Right cardiac atrium (tissue), 5 donors: ENCODE results near the gene MYO5A. TPM values are rescaled to one million over a fixed set of nuclear protein-coding genes. Genes with fewer than 3 reads are reported as not detected.

Source experiments
- ATAC-seq, 2 donors: fragments of 200-7000 bp; cut with Tn5 transposase; one replicate each; pipeline versions ENCODE4 v1.8.0 to v1.9.1; 2020; ENCODE audit warnings: moderate library complexity in 2 of 2, mild to moderate bottlenecking in 1 of 2
- DNase-seq, 3 donors: peaks; one replicate each; pipeline ENCODE4 v3.0.0-alpha.2; 2020
- H3K27ac ChIP-seq: one replicate; pipeline ENCODE4 v1.5.1; 2013; ENCODE audit warnings: mild to moderate bottlenecking, low read length, control low read depth, moderate library complexity
- H3K27me3 ChIP-seq: one replicate; pipeline ENCODE4 v1.6.1; 2013; ENCODE audit not compliant: control insufficient read depth, insufficient read depth
- H3K4me1 ChIP-seq: one replicate; pipeline ENCODE4 v1.6.1; 2013; ENCODE audit warnings: low read length; ENCODE audit not compliant: control insufficient read depth, insufficient read depth
- H3K4me3 ChIP-seq: one replicate; pipeline ENCODE4 v1.5.1; 2013; ENCODE audit warnings: low read length, control low read depth
- H3K9me3 ChIP-seq: one replicate; pipeline ENCODE4 v1.6.1; 2013; ENCODE audit warnings: low read length; ENCODE audit not compliant: control insufficient read depth
- WGBS: extraction: QIAGEN DNeasy Blood & Tissue Kit; methylation state at CpG from one replicate; pipeline ENCODE4 v1.1.7; 2013; 5-methylcytosine and 5-hydroxymethylcytosine counted together
- intact Hi-C, 4 donors: fragments of 100-400 bp; cut with DNase I; formaldehyde crosslinking; loops; one replicate each; pipeline versions ENCODE4 v1.11.0 to v1.14.0; 2022 to 2023
- polyA plus RNA-seq: library from polyadenylated mRNA; stranded (reverse); fragments of 200-250 nt; gene quantifications from one replicate; pipeline ENCODE4 v1.2.3, GENCODE V29; 2013
- total RNA-seq, 4 donors: library from RNA; stranded (reverse); fragmentation: NEBNext Ultra II Directional; extraction: Animal tissue kit (Norgen Biotek cat#: 25700); gene quantifications; one replicate each; pipeline ENCODE4 v1.2.1, GENCODE V29; 2021
- donor health status: healthy with polysubstance abuse.
- donor health status: DM: no; HTN: yes; CAD: no.
- donor health status: DM: no; HTN: no; CAD: no.
- donor health status: DM: no; HTN: yes; CAD: no; lungs with severe emphysema.
- donor health status: DM: yes; HTN: yes; CAD: no.

The MYO5A gene
- total and polyA plus RNA-seq, 5 donors: 4.1 to 17.7 (median 11.0) TPM

DNA sequence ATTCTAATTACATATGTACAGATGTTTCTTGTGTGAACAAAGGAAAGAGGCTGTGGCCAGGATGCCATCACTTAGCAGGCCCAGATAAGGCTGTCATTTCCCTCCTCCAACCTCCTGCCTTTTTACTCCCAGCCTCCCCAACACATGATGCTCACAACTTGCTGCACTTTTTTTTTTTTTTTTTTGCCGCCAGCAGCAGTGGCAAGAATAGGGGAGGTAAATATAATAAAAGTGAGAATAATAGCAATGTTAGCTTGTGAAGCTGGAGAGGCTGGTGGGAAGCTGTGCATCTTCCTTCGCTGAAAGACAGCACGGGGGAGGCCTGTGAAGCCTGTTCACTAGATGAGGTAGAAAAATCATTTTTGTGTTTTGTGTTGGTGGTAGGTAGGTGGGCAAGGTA is 190.6 kb downstream of the MYO5A start:
- intact Hi-C loops: loop anchor here in 1 of 4 donors (10.0 kb wide), 1 partner anchor 227 kb away; the partner anchor contains the start of gene ARPP19
- no peaks in the 10 kb centered on the region for H3K9me3 ChIP-seq
- ATAC-seq: peak; percentile 60 to 76
- 75% methylated on average over 3 of the region's 3 CpGs for WGBS
- no peak for DNase-seq
- no peak overlapping the region for H3K27ac ChIP-seq
- H3K4me3 ChIP-seq: no peak overlapping the region
- H3K27me3 ChIP-seq: no peaks in the 10 kb centered on the region
- H3K4me1 ChIP-seq: no peaks in the 10 kb centered on the region

- intact Hi-C loops: loop anchor here in 1 of 4 donors (10.0 kb wide), 1 partner anchor 227 kb away; the partner anchor contains the start of gene ARPP19
- DNase-seq: no peak
- Histone ChIP-seq H3K4me1 (no peaks in the 10 kb centered on the region), H3K27me3 (no peaks in the 10 kb centered on the region), H3K27ac (peak overlapping the region; percentile 30), H3K9me3 (no peaks in the 10 kb centered on the region), H3K4me3 (no peak overlapping the region)
- 62% methylated on average over 5 of the region's 5 CpGs for WGBS
- ATAC-seq: peak; percentile 65 to 70
Measured at GRCh38 chr15:52337198-52337853, 191.4 kb downstream of the MYO5A start.

GRCh38 chr15:52336529-52336928 is 192.2 kb downstream of the MYO5A start:
- Histone ChIP-seq H3K4me1 (no peaks in the 10 kb centered on the region), H3K27ac (no peak overlapping the region), H3K27me3 (no peaks in the 10 kb centered on the region), H3K4me3 (no peak overlapping the region), H3K9me3 (no peaks in the 10 kb centered on the region)
- intact Hi-C loops: loop anchor here in 1 of 4 donors (10.0 kb wide), 1 partner anchor 228 kb away; the partner anchor contains the start of gene ARPP19
- no peak for DNase-seq
- no peak for ATAC-seq
- 65% methylated on average over 4 of the region's 4 CpGs for WGBS

- 82% methylated on average over 3 of the region's 3 CpGs for WGBS
- H3K27me3 ChIP-seq: no peaks in the 10 kb centered on the region
- intact Hi-C loops: loop anchor here in 1 of 4 donors (10.0 kb wide), 1 partner anchor 230 kb away; the partner anchor contains the start of gene ARPP19
- no peak overlapping the region for H3K4me3 ChIP-seq
- ATAC-seq (no peak), DNase-seq (no peak)
- H3K4me1 ChIP-seq: no peaks in the 10 kb centered on the region
- H3K27ac ChIP-seq: no peak overlapping the region
- no peaks in the 10 kb centered on the region for H3K9me3 ChIP-seq
Measured at GRCh38 chr15:52334491-52335160, 194.1 kb downstream of the MYO5A start.

DNA sequence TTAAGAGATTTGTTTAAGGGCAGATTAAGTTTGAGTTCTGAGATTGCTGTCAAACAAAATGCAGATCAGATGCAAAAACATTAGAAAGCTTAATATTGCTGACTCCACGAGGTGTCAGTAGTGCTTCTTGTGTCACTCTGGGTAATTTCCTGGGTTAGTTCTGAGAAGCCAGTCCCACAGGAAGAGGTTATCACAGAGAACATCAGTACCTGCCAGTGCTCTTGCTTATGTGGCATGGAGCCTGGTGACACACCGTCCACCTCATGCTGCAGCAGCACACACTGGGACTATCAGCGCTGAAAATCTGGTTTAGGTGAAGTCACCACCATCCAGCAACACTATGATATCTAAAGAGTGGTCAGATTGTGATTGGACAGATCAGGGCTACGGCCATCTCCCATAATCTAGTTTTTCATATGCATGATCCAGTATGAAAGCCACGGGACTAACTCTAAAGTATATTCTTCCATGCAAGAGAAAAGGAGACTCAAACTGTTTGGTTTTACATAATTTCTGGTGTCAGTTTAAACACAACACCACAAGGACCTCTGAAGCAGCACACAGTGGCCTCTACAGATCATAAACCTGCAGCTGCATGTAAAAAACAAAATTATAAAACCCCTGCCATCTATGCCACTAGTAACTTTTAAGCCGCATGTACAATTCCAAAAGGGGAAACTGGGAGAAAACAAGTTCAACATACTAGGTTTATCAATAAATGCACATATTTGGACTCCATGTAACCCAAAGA is 197.0 kb downstream of the MYO5A start:
- ATAC-seq: peak; percentile 49 to 74
- intact Hi-C loops: loop anchor here in 1 of 4 donors (10.0 kb wide), 1 partner anchor 233 kb away; the partner anchor contains the start of gene ARPP19

GRCh38 chr15:52329987-52330386 is 198.7 kb downstream of the MYO5A start:
- ATAC-seq (no peak), DNase-seq (no peak)
- Histone ChIP-seq H3K27ac (no peak overlapping the region), H3K4me3 (no peak overlapping the region), H3K27me3 (no peaks in the 10 kb centered on the region), H3K9me3 (no peaks in the 10 kb centered on the region), H3K4me1 (no peaks in the 10 kb centered on the region)
- 90% methylated on average over 1 of the region's 1 CpG for WGBS
- intact Hi-C loops: loop anchor here in 1 of 4 donors (10.0 kb wide), 1 partner anchor 235 kb away; the partner anchor contains the start of gene ARPP19

More for the DNA sequence above, 197.0 kb downstream of the MYO5A start:
- Histone ChIP-seq H3K4me3 (no peak overlapping the region), H3K27me3 (no peaks in the 10 kb centered on the region), H3K4me1 (no peaks in the 10 kb centered on the region), H3K27ac (no peak overlapping the region), H3K9me3 (no peaks in the 10 kb centered on the region)
- no peak for DNase-seq
- 44% methylated on average over 6 of the region's 6 CpGs for WGBS

GRCh38 chr15:52329150-52329549 is 199.5 kb downstream of the MYO5A start:
- no peaks in the 10 kb centered on the region for H3K27me3 ChIP-seq
- no peak for ATAC-seq
- no peak overlapping the region for H3K4me3 ChIP-seq
- H3K4me1 ChIP-seq: no peaks in the 10 kb centered on the region
- no peaks in the 10 kb centered on the region for H3K9me3 ChIP-seq
- intact Hi-C loops: no loop called here
- WGBS: 95% methylated on average over 2 of the region's 2 CpGs
- DNase-seq: no peak
- no peak overlapping the region for H3K27ac ChIP-seq

- no peak overlapping the region for H3K4me3 ChIP-seq
- H3K9me3 ChIP-seq: no peaks in the 10 kb centered on the region
- WGBS: 64% methylated on average over 2 of the region's 2 CpGs
- no peak overlapping the region for H3K27ac ChIP-seq
- DNase-seq (no peak), ATAC-seq (no peak)
- no peaks in the 10 kb centered on the region for H3K4me1 ChIP-seq
- no peaks in the 10 kb centered on the region for H3K27me3 ChIP-seq
- intact Hi-C loops: no loop called here
Measured at GRCh38 chr15:52328680-52329079, 200.0 kb downstream of the MYO5A start.

GRCh38 chr15:52326756-52327155 is 201.9 kb downstream of the MYO5A start:
- no peak overlapping the region for H3K4me3 ChIP-seq
- no peaks in the 10 kb centered on the region for H3K4me1 ChIP-seq
- intact Hi-C loops: no loop called here
- no peak overlapping the region for H3K27ac ChIP-seq
- WGBS: 68% methylated on average over 2 of the region's 2 CpGs
- H3K27me3 ChIP-seq: no peaks in the 10 kb centered on the region
- H3K9me3 ChIP-seq: no peaks in the 10 kb centered on the region
- ATAC-seq (no peak), DNase-seq (no peak)

DNA sequence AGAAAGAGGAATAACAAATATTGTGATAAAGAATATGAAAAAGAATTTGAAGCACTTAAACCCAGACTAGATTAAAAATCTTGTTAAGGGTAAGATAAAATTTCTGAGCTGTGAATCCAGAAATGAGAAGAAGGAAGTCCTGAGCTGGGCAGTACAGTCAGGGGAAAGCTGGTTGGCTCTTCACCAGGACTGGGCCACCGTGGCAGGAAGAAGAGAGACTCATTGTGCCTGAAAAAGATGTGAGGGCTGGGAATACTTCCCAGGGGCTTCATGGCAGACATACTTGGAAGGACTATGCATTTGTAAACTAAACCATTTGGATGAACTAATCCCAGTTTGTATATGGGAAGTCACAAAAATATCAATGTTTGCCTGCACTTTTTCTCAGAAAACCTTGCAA is 204.6 kb downstream of the MYO5A start:
- no peak for ATAC-seq
- intact Hi-C loops: no loop called here
- H3K9me3 ChIP-seq: no peaks in the 10 kb centered on the region
- 7% methylated on average over 1 of the region's 1 CpG for WGBS
- no peak overlapping the region for H3K4me3 ChIP-seq
- no peaks in the 10 kb centered on the region for H3K4me1 ChIP-seq
- H3K27me3 ChIP-seq: no peaks in the 10 kb centered on the region
- no peak overlapping the region for H3K27ac ChIP-seq
- DNase-seq: no peak
